Uterus (tissue), 4 donors: ENCODE results near the gene SKAP1. TPM values are rescaled to one million over a fixed set of nuclear protein-coding genes. Genes with fewer than 3 reads are reported as not detected.

Experiments
- DNase-seq, 2 donors: peaks; one replicate each; pipeline ENCODE4 v3.0.0-alpha.2; 2019 to 2020
- H3K27ac ChIP-seq, 2 donors: fragments of 200-600 bp; sonication (generic); 1 replicate in 1 of 2; 2 replicates in 1 of 2; pipeline ENCODE4 v1.5.1; 2016 to 2018
- H3K27me3 ChIP-seq, 2 donors: fragments of 200-600 bp; sonication (generic); one replicate each; pipeline ENCODE4 v1.5.1; 2018 to 2019; ENCODE audit warnings: control low read depth in 1 of 2
- H3K36me3 ChIP-seq, 2 donors: fragments of 200-600 bp; sonication (generic); one replicate each; pipeline ENCODE4 v1.5.1; 2019; ENCODE audit warnings: control low read depth in 1 of 2
- H3K4me1 ChIP-seq, 2 donors: fragments of 200-600 bp; sonication (generic); one replicate each; pipeline ENCODE4 v1.5.1; 2018 to 2019; ENCODE audit warnings: control low read depth in 1 of 2
- H3K4me3 ChIP-seq, 2 donors: fragments of 200-600 bp; sonication (generic); 1 replicate in 1 of 2; 2 replicates in 1 of 2; pipeline ENCODE4 v1.5.1; 2018 to 2019; ENCODE audit warnings: mild to moderate bottlenecking in 1 of 2
- H3K9me3 ChIP-seq, 2 donors: fragments of 200-600 bp; sonication (generic); one replicate each; pipeline ENCODE4 v1.5.1; 2019; ENCODE audit warnings: control low read depth in 1 of 2
- CTCF ChIP-seq, 4 experiments: fragments of 200-600 bp in 2 of 4; fragments of 450-650 bp in 2 of 4; sonication (generic) in 2 of 4; IDR thresholded peaks; one replicate each; pipeline ENCODE4 v1.5.1; 2016 to 2019; ENCODE audit warnings: antibody characterized with exemption in 4 of 4, mild to moderate bottlenecking in 2 of 4, moderate library complexity in 1 of 4
- POLR2A ChIP-seq, 2 donors: fragments of 450-650 bp; IDR thresholded peaks; one replicate each; pipeline ENCODE4 v1.6.1; 2016; ENCODE audit warnings: antibody characterized with exemption in 2 of 2, mild to moderate bottlenecking in 1 of 2, moderate library complexity in 1 of 2
- intact Hi-C: fragments of 100-400 bp; cut with DNase I; formaldehyde crosslinking; loops from one replicate; pipeline ENCODE4 v1.15.1; 2023; ENCODE audit warnings: low total_unique reads
- total RNA-seq, 4 donors: library from RNA; depleted of rRNA in 3 of 4; stranded (reverse); fragments of >200 nt in 3 of 4; gene quantifications; one replicate each; pipeline versions ENCODE4 v1.1.0 to v1.2.4, GENCODE V29; 2014 to 2023
- donor health status: DM: yes; HTN: yes; CAD: no.

The SKAP1 gene
- total RNA-seq, 4 donors from 2014 or later, result 0.51 to 2.4 (median 1.9) TPM; not detected in 1

GRCh38 chr17:48241131-48241591 lies 188.9 kb downstream of the SKAP1 start:
- Histone ChIP-seq H3K9me3 (no peaks in the 10 kb centered on the region), H3K4me3 (no peak overlapping the region), H3K36me3 (no peaks in the 10 kb centered on the region), H3K4me1 (no peaks in the 10 kb centered on the region), H3K27ac (peak overlapping the region; percentile 8 to 47), H3K27me3 (no peaks in the 10 kb centered on the region)
- intact Hi-C loops, result no loop called here
- peak; percentile 15 to 36 for DNase-seq
- TF ChIP-seq POLR2A (IDR thresholded peaks at IDR 0.05), result no peak
- no peak for TF ChIP-seq CTCF (IDR thresholded peaks at IDR 0.05)

GRCh38 chr17:48240562-48241130 lies 189.4 kb downstream of the SKAP1 start:
- peak overlapping the region; percentile 8 to 47 for H3K27ac ChIP-seq
- no peaks in the 10 kb centered on the region for H3K36me3 ChIP-seq
- H3K9me3 ChIP-seq, result no peaks in the 10 kb centered on the region
- DNase-seq, result no peak
- no peaks in the 10 kb centered on the region for H3K4me1 ChIP-seq
- intact Hi-C loops, result no loop called here
- no peaks in the 10 kb centered on the region for H3K27me3 ChIP-seq
- TF ChIP-seq POLR2A (IDR thresholded peaks at IDR 0.05) (no peak), CTCF (IDR thresholded peaks at IDR 0.05) (no peak)
- H3K4me3 ChIP-seq, result no peak overlapping the region

- no peaks in the 10 kb centered on the region for H3K9me3 ChIP-seq
- H3K27me3 ChIP-seq, result no peaks in the 10 kb centered on the region
- no peak for DNase-seq
- intact Hi-C loops, result no loop called here
- TF ChIP-seq CTCF (IDR thresholded peaks at IDR 0.05) (no peak), POLR2A (IDR thresholded peaks at IDR 0.05) (no peak)
- no peak overlapping the region for H3K4me3 ChIP-seq
- H3K4me1 ChIP-seq, result no peaks in the 10 kb centered on the region
- H3K27ac ChIP-seq, result no peak overlapping the region
- H3K36me3 ChIP-seq, result no peaks in the 10 kb centered on the region
Measured at GRCh38 chr17:48240122-48240521, 189.9 kb downstream of the SKAP1 start.

GRCh38 chr17:48239603-48239995 lies 190.4 kb downstream of the SKAP1 start:
- no peaks in the 10 kb centered on the region for H3K36me3 ChIP-seq
- H3K27me3 ChIP-seq, result no peaks in the 10 kb centered on the region
- H3K9me3 ChIP-seq, result no peaks in the 10 kb centered on the region
- no peak for DNase-seq
- H3K27ac ChIP-seq, result no peak overlapping the region
- no peak for TF ChIP-seq POLR2A (IDR thresholded peaks at IDR 0.05)
- no peak for TF ChIP-seq CTCF (IDR thresholded peaks at IDR 0.05)
- H3K4me1 ChIP-seq, result no peaks in the 10 kb centered on the region
- intact Hi-C loops, result no loop called here
- no peak overlapping the region for H3K4me3 ChIP-seq

- Histone ChIP-seq H3K36me3 (no peaks in the 10 kb centered on the region), H3K4me1 (no peaks in the 10 kb centered on the region), H3K9me3 (no peaks in the 10 kb centered on the region), H3K27ac (no peak overlapping the region), H3K4me3 (no peak overlapping the region), H3K27me3 (no peaks in the 10 kb centered on the region)
- no peak for DNase-seq
- intact Hi-C loops, result no loop called here
- TF ChIP-seq CTCF (IDR thresholded peaks at IDR 0.05) (no peak), POLR2A (IDR thresholded peaks at IDR 0.05) (no peak)
Measured at GRCh38 chr17:48238933-48239602, 190.9 kb downstream of the SKAP1 start.
